Smooth muscle cell (in vitro differentiated cells): Measurements from ENCODE around the gene C1orf56. TPM values are rescaled to one million over a fixed set of nuclear protein-coding genes. Genes with fewer than 3 reads are reported as not detected.

Experiments
- DNase-seq: peaks from one replicate; lab custom pipeline; 2025; ENCODE audit not compliant: unreplicated experiment; lab: John Stamatoyannopoulos, UW
- H2AFZ ChIP-seq: fragments of 200-600 bp; sonication (generic); 2 replicates; pipeline ENCODE4 v1.6.0; 2016; ENCODE audit warnings: antibody characterized with exemption, low read depth, mild to moderate bottlenecking
- H3F3A ChIP-seq: fragments of 200-600 bp; sonication (generic); 2 replicates; pipeline ENCODE4 v1.6.0; 2017; ENCODE audit warnings: antibody characterized with exemption, low read depth
- H3K27ac ChIP-seq: fragments of 200-600 bp; sonication (generic); 2 replicates; pipeline ENCODE4 v1.5.1; 2016; ENCODE audit warnings: low read depth, mild to moderate bottlenecking
- H3K27me3 ChIP-seq: fragments of 200-600 bp; sonication (generic); 2 replicates; pipeline ENCODE4 v1.6.1; 2016; ENCODE audit warnings: low read depth, mild to moderate bottlenecking
- H3K36me3 ChIP-seq: fragments of 200-600 bp; sonication (generic); 2 replicates; pipeline ENCODE4 v1.5.1; 2016; ENCODE audit warnings: low read depth
- H3K4me1 ChIP-seq: fragments of 200-600 bp; sonication (generic); 2 replicates; pipeline ENCODE4 v1.5.1; 2016; ENCODE audit warnings: low read depth
- H3K4me2 ChIP-seq: fragments of 200-600 bp; sonication (generic); 2 replicates; pipeline ENCODE4 v1.6.0; 2016; ENCODE audit warnings: mild to moderate bottlenecking
- H3K4me3 ChIP-seq: fragments of 200-600 bp; sonication (generic); 2 replicates; pipeline ENCODE4 v1.5.1; 2016; ENCODE audit warnings: mild to moderate bottlenecking
- H3K79me2 ChIP-seq: fragments of 200-600 bp; sonication (generic); 2 replicates; pipeline ENCODE4 v1.6.0; 2016; ENCODE audit warnings: low read depth, mild to moderate bottlenecking
- H3K9ac ChIP-seq: fragments of 200-600 bp; sonication (generic); 2 replicates; pipeline ENCODE4 v1.6.0; 2016; ENCODE audit warnings: low read depth
- H3K9me3 ChIP-seq: fragments of 200-600 bp; sonication (generic); replicated peaks from 2 replicates; pipeline ENCODE4 v1.5.1; 2016; ENCODE audit warnings: low read depth
- H4K20me1 ChIP-seq: fragments of 200-600 bp; sonication (generic); 2 replicates; pipeline ENCODE4 v1.6.0; 2016; ENCODE audit warnings: low read depth
- CTCF ChIP-seq: fragments of 200-600 bp; sonication (generic); IDR thresholded peaks from 2 replicates; pipeline ENCODE4 v1.5.1; 2017; ENCODE audit warnings: borderline replicate concordance, mild to moderate bottlenecking, antibody characterized with exemption; ENCODE audit not compliant: insufficient read depth, poor library complexity, severe bottlenecking
- WGBS: methylation state at CpG from one replicate; pipeline ENCODE4 v1.1.7; 2016; ENCODE audit warnings: low lambda C conversion rate; 5-methylcytosine and 5-hydroxymethylcytosine counted together
- polyA plus RNA-seq: library from polyadenylated mRNA; unstranded; fragments of >200 nt; fragmentation: Nextera tagmentation; extraction: Ambion mirVana; gene quantifications from 2 replicates; pipeline ENCODE4 v1.2.1, GENCODE V29; 2016
- total RNA-seq: library from RNA; depleted of rRNA; stranded (reverse); fragments of >200 nt; gene quantifications from 2 replicates; pipeline ENCODE4 v1.2.3, GENCODE V29; 2014

Gene C1orf56
- total and polyA plus RNA-seq, 2 experiments from 2014 or later: 1.6 to 4.4 TPM

GRCh38 chr1:151047925-151048644 is 534 bp downstream of the C1orf56 start:
- peak; percentile 52 for DNase-seq

GRCh38 chr1:151048645-151049032 is 1.1 kb downstream of the C1orf56 start:
- peaks cover 34% of the 10 kb centered on the region for H3F3A ChIP-seq

More at GRCh38 chr1:151047925-151048644, 534 bp downstream of the C1orf56 start:
- H3K79me2 ChIP-seq: no peaks in the 10 kb centered on the region
- H3K4me2 ChIP-seq: peak overlapping the region; percentile 89
- peaks cover 28% of the 10 kb centered on the region for H3F3A ChIP-seq
- H3K9me3 ChIP-seq: no peaks in the 10 kb centered on the region
- TF ChIP-seq CTCF: peak; percentile 31
- peak overlapping the region; percentile 62 for H3K9ac ChIP-seq
- peak overlapping the region; percentile 45 for H3K27ac ChIP-seq
- H3K4me3 ChIP-seq: peak overlapping the region; percentile 69
- H4K20me1 ChIP-seq: peaks cover 3% of the 10 kb centered on the region
- no peaks in the 10 kb centered on the region for H3K27me3 ChIP-seq
- WGBS: 4% methylated on average over 47 of the region's 48 CpGs
- no peaks in the 10 kb centered on the region for H3K36me3 ChIP-seq
- peak overlapping the region; percentile 23 for H2AFZ ChIP-seq
- no peaks in the 10 kb centered on the region for H3K4me1 ChIP-seq

GRCh38 chr1:151049458-151049857 is 1.9 kb downstream of the C1orf56 start:
- peaks cover 3% of the 10 kb centered on the region for H3K79me2 ChIP-seq
- no peaks in the 10 kb centered on the region for H3K27me3 ChIP-seq
- H3K4me3 ChIP-seq: no peak overlapping the region
- peaks cover 16% of the 10 kb centered on the region for H4K20me1 ChIP-seq
- no peak for DNase-seq
- no peak overlapping the region for H2AFZ ChIP-seq
- no peaks in the 10 kb centered on the region for H3K4me1 ChIP-seq
- peak overlapping the region; percentile 23 for H3K4me2 ChIP-seq
- 96% methylated on average over 5 of the region's 5 CpGs for WGBS
- TF ChIP-seq CTCF: no peak
- no peaks in the 10 kb centered on the region for H3K9me3 ChIP-seq
- peaks cover 9% of the 10 kb centered on the region for H3K36me3 ChIP-seq
- H3F3A ChIP-seq: peaks cover 41% of the 10 kb centered on the region
- no peak overlapping the region for H3K27ac ChIP-seq
- H3K9ac ChIP-seq: no peak overlapping the region

More at GRCh38 chr1:151048645-151049032, 1.1 kb downstream of the C1orf56 start:
- H4K20me1 ChIP-seq: peaks cover 8% of the 10 kb centered on the region
- H3K4me1 ChIP-seq: no peaks in the 10 kb centered on the region
- H3K36me3 ChIP-seq: peaks cover 4% of the 10 kb centered on the region
- H3K4me2 ChIP-seq: peak overlapping the region; percentile 89
- no peaks in the 10 kb centered on the region for H3K9me3 ChIP-seq
- H3K4me3 ChIP-seq: peak overlapping the region; percentile 69
- H3K9ac ChIP-seq: no peak overlapping the region
- no peak for TF ChIP-seq CTCF
- no peak for DNase-seq
- H2AFZ ChIP-seq: no peak overlapping the region
- H3K27me3 ChIP-seq: no peaks in the 10 kb centered on the region
- 28% methylated on average over 3 of the region's 3 CpGs for WGBS
- peak overlapping the region; percentile 45 for H3K27ac ChIP-seq
- no peaks in the 10 kb centered on the region for H3K79me2 ChIP-seq
